Common myeloid progenitor, CD34-positive (primary cell): ENCODE results near the gene PRKAG2.

Experiments
- CTCF ChIA-PET: fragments of 350-600 bp; sonication (Branson Sonifier 250); formaldehyde crosslinking; loops from one replicate; lab custom pipeline; 2021; ENCODE audit warnings: antibody characterized with exemption; lab: Charles Lee
- POLR2A ChIA-PET: fragments of 350-600 bp; sonication (Branson Sonifier 250); formaldehyde crosslinking; loops from one replicate; lab custom pipeline; 2021; ENCODE audit warnings: antibody characterized with exemption; lab: Charles Lee
- DNase-seq, 3 donors: peaks; one replicate each; pipeline versions ENCODE4 v3.0.0 to v3.0.0-alpha.2; 2013
- H3K27ac ChIP-seq, 2 experiments: 1 replicate in 1 of 2; 2 replicates in 1 of 2; pipeline ENCODE4 v1.7.0; 2013; ENCODE audit warnings: inconsistent platforms in 2 of 2, low read length in 2 of 2, mild to moderate bottlenecking in 2 of 2, low read depth in 1 of 2, moderate library complexity in 1 of 2; ENCODE audit not compliant: severe bottlenecking in 2 of 2, insufficient read depth in 1 of 2, poor library complexity in 1 of 2
- H3K27me3 ChIP-seq, 5 experiments: replicated peaks in 2 of 5; 1 replicate in 3 of 5; 2 replicates in 2 of 5; pipeline versions ENCODE4 v1.6.1 to v1.7.0; 2013; ENCODE audit warnings: low read length in 4 of 5, mild to moderate bottlenecking in 2 of 5, moderate library complexity in 2 of 5, inconsistent platforms in 1 of 5; ENCODE audit not compliant: insufficient read depth in 5 of 5, control insufficient read depth in 4 of 5
- H3K36me3 ChIP-seq, 4 experiments: 1 replicate in 2 of 4; 2 replicates in 2 of 4; pipeline versions ENCODE4 v1.6.1 to v1.7.0; 2013; ENCODE audit warnings: low read length in 3 of 4, control low read depth in 1 of 4, mild to moderate bottlenecking in 1 of 4; ENCODE audit not compliant: control insufficient read depth in 4 of 4, insufficient read depth in 4 of 4
- H3K4me1 ChIP-seq, 4 experiments: 1 replicate in 3 of 4; 2 replicates in 1 of 4; pipeline versions ENCODE4 v1.6.1 to v1.7.1; 2013; ENCODE audit warnings: low read length in 3 of 4, mild to moderate bottlenecking in 3 of 4, control low read depth in 1 of 4, inconsistent platforms in 1 of 4, moderate library complexity in 1 of 4; ENCODE audit not compliant: control insufficient read depth in 4 of 4, insufficient read depth in 4 of 4; ENCODE audit errors: control extremely low read depth in 1 of 4
- H3K4me3 ChIP-seq, 7 experiments: 1 replicate in 4 of 7; 2 replicates in 3 of 7; pipeline versions ENCODE4 v1.5.1 to v1.7.0; 2013; ENCODE audit warnings: mild to moderate bottlenecking in 7 of 7, low read length in 6 of 7, moderate library complexity in 6 of 7, inconsistent platforms in 2 of 7, low read depth in 2 of 7, control low read depth in 1 of 7; ENCODE audit not compliant: insufficient read depth in 4 of 7, control insufficient read depth in 1 of 7; ENCODE audit errors: extremely low read depth in 1 of 7
- H3K9me3 ChIP-seq, 5 experiments: 1 replicate in 4 of 5; 2 replicates in 1 of 5; pipeline versions ENCODE4 v1.6.1 to v1.7.1; 2013; ENCODE audit warnings: low read length in 4 of 5, mild to moderate bottlenecking in 2 of 5, inconsistent platforms in 1 of 5, low read depth in 1 of 5, moderate library complexity in 1 of 5; ENCODE audit not compliant: control insufficient read depth in 4 of 5, insufficient read depth in 2 of 5; ENCODE audit errors: control extremely low read depth in 1 of 5
- WGBS: methylation state at CpG from one replicate; pipeline ENCODE4 v1.1.5; 2013; ENCODE audit not compliant: insufficient coverage; 5-methylcytosine and 5-hydroxymethylcytosine counted together

PRKAG2 gene

GRCh38 chr7:151860771-151861170, 16.1 kb downstream of the PRKAG2 start:
- POLR2A ChIA-PET, result no interaction called here
- no peaks in the 10 kb centered on the region for H3K27me3 ChIP-seq
- WGBS, result 100% methylated on average over 5 of the region's 5 CpGs
- DNase-seq, result no peak
- no peak overlapping the region for H3K27ac ChIP-seq
- no peak overlapping the region for H3K4me3 ChIP-seq
- peaks cover 0 to 2% (median 0%) of the 10 kb centered on the region in 4 experiments for H3K36me3 ChIP-seq
- no peaks in the 10 kb centered on the region for H3K9me3 ChIP-seq
- peaks cover 0 to 7% (median 0%) of the 10 kb centered on the region in 4 experiments for H3K4me1 ChIP-seq
- CTCF ChIA-PET, result no interaction called here

DNA sequence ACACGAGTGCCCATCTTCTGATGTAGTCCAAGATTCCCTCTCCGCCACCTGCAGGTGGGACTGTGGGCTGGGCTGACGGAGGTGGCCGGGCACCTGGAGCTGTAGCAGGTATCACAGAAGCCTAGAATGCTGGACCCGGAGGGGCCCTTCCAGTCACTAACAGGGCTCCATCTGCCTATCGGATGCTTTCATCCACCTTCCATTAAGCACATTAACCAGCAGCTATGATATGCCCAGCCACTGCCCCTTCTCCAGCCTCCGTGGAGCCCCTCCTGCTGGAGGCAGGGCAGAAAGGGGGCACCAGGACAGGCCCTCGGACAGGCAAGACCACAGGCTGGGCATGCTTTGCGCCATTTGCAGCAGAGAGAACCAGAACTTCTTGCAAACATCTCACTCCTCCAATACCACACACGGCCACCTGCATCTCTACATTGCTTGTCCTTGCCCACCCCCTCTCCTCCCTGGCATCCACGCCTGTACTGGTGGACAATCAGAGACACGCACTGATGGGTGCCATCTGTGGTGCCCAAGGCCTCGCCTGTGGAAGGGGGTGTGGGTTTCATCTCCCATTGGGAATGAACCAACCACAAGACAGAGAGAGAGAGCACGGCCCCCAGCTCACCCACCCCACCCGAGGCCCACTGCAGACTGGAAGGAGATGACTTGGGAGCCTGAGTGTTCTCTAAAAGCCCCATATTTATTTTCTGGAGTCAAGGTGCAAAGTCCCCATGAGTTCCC, 16.8 kb downstream of the PRKAG2 start:
- POLR2A ChIA-PET, result no interaction called here

DNA sequence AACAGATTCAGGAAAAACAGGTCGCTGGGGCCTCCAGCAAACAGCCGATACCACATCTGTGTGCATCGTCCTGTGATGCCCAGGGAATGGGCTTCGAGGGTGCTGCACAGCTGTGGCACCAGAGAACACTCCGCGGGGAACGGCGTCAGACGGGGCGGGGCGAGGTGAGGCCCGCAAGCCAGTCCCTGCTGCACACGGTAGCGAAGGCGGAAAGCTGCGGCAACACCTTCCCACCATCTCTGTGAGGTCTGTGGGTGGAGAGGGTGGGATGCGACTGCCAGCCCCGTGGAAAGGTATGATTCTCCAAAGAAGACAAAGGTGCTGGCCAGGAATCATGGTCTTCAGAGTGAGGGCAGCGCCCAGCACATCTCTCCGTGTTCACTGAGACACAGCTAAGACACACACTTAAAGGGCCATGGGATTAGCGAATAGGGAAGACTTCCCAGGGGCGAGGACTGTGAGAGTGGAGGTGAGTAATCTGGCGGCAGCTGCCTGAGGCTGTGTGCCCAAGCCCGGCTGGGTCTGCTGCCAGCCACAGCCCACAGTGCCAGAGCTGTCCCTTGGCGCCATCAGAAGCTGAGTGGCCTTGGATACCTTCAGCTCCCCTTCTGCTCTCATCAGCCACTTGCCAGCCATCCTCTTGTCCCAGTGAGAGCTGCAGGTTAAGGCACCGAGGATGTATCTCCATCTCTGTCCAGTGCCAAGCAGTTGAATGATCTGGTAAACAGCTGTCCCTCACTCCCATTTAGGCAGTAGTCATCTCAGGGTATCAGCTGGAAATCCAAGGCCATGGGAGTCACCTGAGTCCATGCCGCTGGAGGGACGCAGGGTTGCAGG, 17.6 kb downstream of the PRKAG2 start:
- Histone ChIP-seq H3K4me1 (peaks cover 0 to 8% (median 0%) of the 10 kb centered on the region in 4 experiments), H3K27ac (no peak overlapping the region), H3K36me3 (peaks cover 0 to 2% (median 0%) of the 10 kb centered on the region in 4 experiments), H3K27me3 (no peaks in the 10 kb centered on the region), H3K4me3 (no peak overlapping the region), H3K9me3 (no peaks in the 10 kb centered on the region)
- ChIA-PET POLR2A (no interaction called here), CTCF (interaction anchor here (1.1 to 1.9 kb wide), 4 partner anchors 8 to 77 kb away, joined by 3 to 8 read pairs (median 6); no protein-coding TSS in a partner anchor)
- no peak for DNase-seq
- WGBS, result 95% methylated on average over 25 of the region's 28 CpGs

More for the DNA sequence above, 16.8 kb downstream of the PRKAG2 start:
- Histone ChIP-seq H3K36me3 (peaks cover 0 to 2% (median 0%) of the 10 kb centered on the region in 4 experiments), H3K9me3 (no peaks in the 10 kb centered on the region), H3K4me1 (peaks cover 0 to 7% (median 0%) of the 10 kb centered on the region in 4 experiments), H3K27me3 (no peaks in the 10 kb centered on the region), H3K27ac (no peak overlapping the region), H3K4me3 (no peak overlapping the region)
- no peak for DNase-seq
- WGBS, result over 99% methylated on average over 10 of the region's 15 CpGs
- CTCF ChIA-PET, result interaction anchor here (1.2 to 1.9 kb wide), 3 partner anchors 8 to 10 kb away, joined by 3 to 8 read pairs (median 7); no protein-coding TSS in a partner anchor

- Histone ChIP-seq H3K36me3 (peaks cover 0 to 2% (median 0%) of the 10 kb centered on the region in 4 experiments), H3K4me1 (peaks cover 0 to 2% (median 0%) of the 10 kb centered on the region in 4 experiments), H3K9me3 (no peaks in the 10 kb centered on the region), H3K27me3 (no peaks in the 10 kb centered on the region), H3K27ac (no peak overlapping the region), H3K4me3 (no peak overlapping the region)
- 84% methylated on average over 4 of the region's 5 CpGs for WGBS
- CTCF ChIA-PET, result interaction anchor here (1.1 to 1.9 kb wide), 3 partner anchors 10 to 76 kb away, joined by 4 to 8 read pairs (median 7); no protein-coding TSS in a partner anchor
- POLR2A ChIA-PET, result no interaction called here
- DNase-seq, result no peak
Observed at GRCh38 chr7:151858456-151858855, 18.5 kb downstream of the PRKAG2 start.

GRCh38 chr7:151857866-151858450, 19.0 kb downstream of the PRKAG2 start:
- ChIA-PET CTCF (interaction anchor here (1.0 to 1.1 kb wide), 2 partner anchors 17 to 76 kb away, joined by 3 to 4 read pairs; no protein-coding TSS in a partner anchor), POLR2A (no interaction called here)
- peaks cover 0 to 2% (median 0%) of the 10 kb centered on the region in 4 experiments for H3K36me3 ChIP-seq
- H3K9me3 ChIP-seq, result no peaks in the 10 kb centered on the region
- H3K27me3 ChIP-seq, result no peaks in the 10 kb centered on the region
- 67% methylated on average over 3 of the region's 7 CpGs for WGBS
- no peak for DNase-seq
- peaks cover 0 to 4% (median 0%) of the 10 kb centered on the region in 4 experiments for H3K4me1 ChIP-seq
- H3K27ac ChIP-seq, result no peak overlapping the region
- H3K4me3 ChIP-seq, result no peak overlapping the region

GRCh38 chr7:151857412-151857811, 19.5 kb downstream of the PRKAG2 start:
- H3K36me3 ChIP-seq, result peaks cover 0 to 2% (median 0%) of the 10 kb centered on the region in 4 experiments
- WGBS, result 99% methylated on average over 12 of the region's 12 CpGs
- ChIA-PET POLR2A (interaction anchor here (0.7 kb wide), 1 partner anchor 750 kb away, joined by 6 read pairs; no protein-coding TSS in a partner anchor), CTCF (interaction anchor here (0.7 to 1.0 kb wide), 2 partner anchors 10 to 18 kb away, joined by 3 read pairs; no protein-coding TSS in a partner anchor)
- no peak for DNase-seq
- no peaks in the 10 kb centered on the region for H3K27me3 ChIP-seq
- no peak overlapping the region for H3K27ac ChIP-seq
- H3K4me1 ChIP-seq, result peaks cover 0 to 9% (median 2%) of the 10 kb centered on the region in 4 experiments
- no peaks in the 10 kb centered on the region for H3K9me3 ChIP-seq
- H3K4me3 ChIP-seq, result no peak overlapping the region
